ENCODE data around the gene SEC14L5. TPM values are rescaled to one million over a fixed set of nuclear protein-coding genes. Genes with fewer than 3 reads are reported as not detected.

SEC14L5 gene
- total RNA-seq, 1 experiment from 2014 or later, result 0.27 TPM

- TF ChIP-seq REST (IDR thresholded peaks at IDR 0.05; ENCODE audit: low read depth) (no peak), POLR2A (IDR thresholded peaks at IDR 0.05; ENCODE audit: borderline replicate concordance, extremely low read depth, insufficient read depth, insufficient read length) (no peak), ZFX (IDR thresholded peaks at IDR 0.05) (no peak), JUND (IDR thresholded peaks at IDR 0.05) (no peak)
These were observed 53.5 kb downstream of the SEC14L5 start (continued) for GRCh38 chr16:5011637-5012036.

GRCh38 chr16:5012887-5013286, 54.8 kb downstream of the SEC14L5 start:
- Histone ChIP-seq H3K27ac (ENCODE audit: low read depth, low read length) (no peak overlapping the region), H3K9ac (ENCODE audit: low read length) (no peak overlapping the region), H3K36me3 (ENCODE audit: control insufficient read depth in 1 of 2, insufficient read depth in 2 of 2, low read length in 2 of 2) (no peaks in the 10 kb centered on the region), H4K20me1 (ENCODE audit: insufficient read depth) (no peaks in the 10 kb centered on the region), H3K9me2 (ENCODE audit: insufficient read depth) (no peaks in the 10 kb centered on the region), H3K9me3 (ENCODE audit: control insufficient read depth in 1 of 2, insufficient read depth in 1 of 2, low read depth in 1 of 2, low read length in 2 of 2) (no peaks in the 10 kb centered on the region), H3K27me3 (ENCODE audit: insufficient read depth, low read length) (no peaks in the 10 kb centered on the region), H3K4me3 (replicated peaks in 1 of 2; ENCODE audit: low read depth in 1 of 2, low read length in 2 of 2) (no peak overlapping the region), H3K4me1 (ENCODE audit: control insufficient read depth in 1 of 2, insufficient read depth in 2 of 2, low read length in 2 of 2) (no peaks in the 10 kb centered on the region), H2AFZ (ENCODE audit: low read depth, low read length, poor library complexity, severe bottlenecking) (no peak overlapping the region), H3K79me2 (ENCODE audit: insufficient read depth, low read length) (no peaks in the 10 kb centered on the region), H3K4me2 (ENCODE audit: low read length) (no peak overlapping the region)
- BruUV-seq (replicated peaks), result no TSS peak
- ChIA-PET CTCF (no interaction called here), RAD21 (ENCODE audit: low non-redundant PET in 1 of 2, low total read pairs in 2 of 2, uncharacterized antibody in 2 of 2, unreplicated experiment in 2 of 2) (no interaction called here), POLR2A (no interaction called here)
- ATAC-seq (no peak), DNase-seq (ENCODE audit: low read depth, low spot score) (no peak)
- intact Hi-C loops (cut with micrococcal nuclease), result no loop called here
- TF ChIP-seq SRF (IDR thresholded peaks at IDR 0.05; ENCODE audit: low read depth) (no peak), YY1 (IDR thresholded peaks at IDR 0.05; ENCODE audit: extremely low read depth, insufficient replicate concordance, low read depth, low read length) (no peak), ZBTB33 (IDR thresholded peaks at IDR 0.05; ENCODE audit: extremely low read depth, insufficient replicate concordance, low read length) (no peak), REST (IDR thresholded peaks at IDR 0.05; ENCODE audit: low read depth) (no peak), CEBPB (IDR thresholded peaks at IDR 0.05; ENCODE audit: low read depth) (no peak), ATF3 (IDR thresholded peaks at IDR 0.05) (no peak), MAX (IDR thresholded peaks at IDR 0.05) (no peak), POLR2A (IDR thresholded peaks at IDR 0.05; ENCODE audit: borderline replicate concordance, extremely low read depth, insufficient read depth, insufficient read length) (no peak), EZH2 (IDR thresholded peaks at IDR 0.05) (no peak), ELF1 (IDR thresholded peaks at IDR 0.05; ENCODE audit: borderline replicate concordance, low read depth) (no peak), POLR2AphosphoS5 (IDR thresholded peaks at IDR 0.05; ENCODE audit: low read depth, low read length) (no peak), CBX3 (IDR thresholded peaks at IDR 0.05; ENCODE audit: low read depth) (no peak)
